SK-N-SH (cell line): Measurements from ENCODE around the gene BAIAP2.

Experiments used
- CTCF ChIP-seq: fragments of 200-600 bp; sonication (generic); IDR thresholded peaks from 2 replicates; pipeline ENCODE4 v1.6.1; 2017; ENCODE audit warnings: antibody characterized with exemption, mild to moderate bottlenecking, moderate library complexity
- POLR2AphosphoS5 ChIP-seq: IDR thresholded peaks from 2 replicates; pipeline ENCODE4 v1.6.1; 2012; ENCODE audit warnings: low read depth, low read length
- SMC3 ChIP-seq: IDR thresholded peaks from 2 replicates; pipeline ENCODE4 v1.6.1; 2012; ENCODE audit warnings: low read depth, low read length, improper control_type of control experiment

- TF ChIP-seq CTCF, result no peak
- no peak for TF ChIP-seq POLR2AphosphoS5
- no peak for TF ChIP-seq SMC3
These were observed 21.3 kb upstream of the BAIAP2 start for GRCh38 chr17:81013642-81014041.
